HepG2 (cell line): ENCODE data around the gene LAMA5. TPM values are rescaled to one million over a fixed set of nuclear protein-coding genes. Genes with fewer than 3 reads are reported as not detected.

Experiments
- AGO2 ChIP-seq: fragments of 200-400 bp; formaldehyde crosslinking; optimal IDR thresholded peaks from 2 replicates; pipeline ENCODE3; 2017; ENCODE audit warnings: mild to moderate bottlenecking, low read depth, low read length, moderate library complexity
- ARNTL ChIP-seq: sonication (generic); formaldehyde crosslinking; IDR thresholded peaks from 2 replicates; pipeline ENCODE4 v1.4.0; 2020; ENCODE audit warnings: mild to moderate bottlenecking, missing genetic modification reagents
- ATF7-NPFF ChIP-seq: sonication (generic); formaldehyde crosslinking; IDR thresholded peaks from 2 replicates; pipeline ENCODE4 v1.8.1; 2023; ENCODE audit warnings: mild to moderate bottlenecking, low read depth, missing genetic modification reagents, moderate library complexity
- BORCS8-MEF2B ChIP-seq: sonication (generic); formaldehyde crosslinking; IDR thresholded peaks from 2 replicates; pipeline ENCODE4 v1.8.0; 2022; ENCODE audit warnings: mild to moderate bottlenecking, missing genetic modification reagents
- CBX1 ChIP-seq: IDR thresholded peaks from one replicate; pipeline ENCODE4 v1.6.1; 2016; ENCODE audit warnings: antibody characterized with exemption, low read depth
- CREBL2 ChIP-seq: sonication (generic); formaldehyde crosslinking; IDR thresholded peaks from 2 replicates; pipeline ENCODE4 v1.8.1; 2023; ENCODE audit warnings: missing genetic modification reagents, mild to moderate bottlenecking, borderline replicate concordance
- FOXK1 ChIP-seq: sonication (generic); formaldehyde crosslinking; IDR thresholded peaks from 2 replicates; pipeline ENCODE4 v1.4.0; 2020; ENCODE audit warnings: low read depth, missing genetic modification reagents, borderline replicate concordance
- HIVEP1 ChIP-seq: sonication (generic); formaldehyde crosslinking; IDR thresholded peaks from 2 replicates; pipeline ENCODE4 v1.4.0; 2020; ENCODE audit warnings: mild to moderate bottlenecking, missing genetic modification reagents
- JUN ChIP-seq: sonication (generic); formaldehyde crosslinking; IDR thresholded peaks from 2 replicates; pipeline ENCODE4 v1.4.0; 2020; ENCODE audit warnings: mild to moderate bottlenecking, missing genetic modification reagents
- KDM1A ChIP-seq: IDR thresholded peaks from 2 replicates; pipeline ENCODE4 v1.6.1; 2016; ENCODE audit warnings: missing compliant biosample characterization
- KDM5A ChIP-seq: fragments of 200-600 bp; sonication (generic); IDR thresholded peaks from 2 replicates; pipeline ENCODE4 v1.7.0; 2018; ENCODE audit warnings: antibody characterized with exemption, mild to moderate bottlenecking, low read length, borderline replicate concordance
- MAZ ChIP-seq, 2 experiments: sonication (generic) in 1 of 2; formaldehyde crosslinking in 1 of 2; IDR thresholded peaks; 2 replicates each; pipeline versions ENCODE4 v1.5.0 to v1.6.1; 2012 to 2020; ENCODE audit warnings: low read depth in 2 of 2, mild to moderate bottlenecking in 2 of 2, borderline replicate concordance in 1 of 2, improper control_type of control experiment in 1 of 2, low read length in 1 of 2, missing genetic modification reagents in 1 of 2, moderate library complexity in 1 of 2
- MED1 ChIP-seq: sonication (generic); formaldehyde crosslinking; IDR thresholded peaks from 2 replicates; pipeline ENCODE4 v1.4.0; 2020; ENCODE audit warnings: missing genetic modification reagents
- MLLT10 ChIP-seq: sonication (generic); formaldehyde crosslinking; IDR thresholded peaks from 2 replicates; pipeline ENCODE4 v1.4.0; 2020; ENCODE audit warnings: missing genetic modification reagents
- MYC ChIP-seq: sonication (generic); formaldehyde crosslinking; IDR thresholded peaks from 2 replicates; pipeline ENCODE4 v1.9.0; 2021; ENCODE audit warnings: missing genetic modification reagents, borderline replicate concordance
- NBN ChIP-seq: fragments of 450-650 bp; conservative IDR thresholded peaks from 2 replicates; pipeline ENCODE4 v1.6.1; 2017
- NR3C1 ChIP-seq: sonication (generic); formaldehyde crosslinking; IDR thresholded peaks from 2 replicates; pipeline ENCODE4 v1.4.0; 2020; ENCODE audit warnings: missing genetic modification reagents
- RBM39 ChIP-seq: fragments of 200-400 bp; formaldehyde crosslinking; IDR thresholded peaks from one replicate; pipeline ENCODE4 v1.6.1; 2018; ENCODE audit warnings: antibody characterized with exemption, mild to moderate bottlenecking, low read depth, low read length; ENCODE audit not compliant: poor library complexity, severe bottlenecking
- TOE1 ChIP-seq: sonication (generic); formaldehyde crosslinking; IDR thresholded peaks from 2 replicates; pipeline ENCODE4 v1.4.0; 2020; ENCODE audit warnings: mild to moderate bottlenecking, missing genetic modification reagents
- YY1 ChIP-seq: IDR thresholded peaks from 2 replicates; pipeline ENCODE4 v1.6.1; 2011; ENCODE audit warnings: low read length, low read depth, moderate library complexity, mild to moderate bottlenecking; ENCODE audit not compliant: insufficient read depth, insufficient replicate concordance
- ZFY ChIP-seq: sonication (generic); formaldehyde crosslinking; IDR thresholded peaks from 2 replicates; pipeline ENCODE4 v1.4.0; 2020; ENCODE audit warnings: missing genetic modification reagents
- ZNF143 ChIP-seq: sonication (generic); formaldehyde crosslinking; IDR thresholded peaks from 2 replicates; pipeline ENCODE4 v1.4.0; 2020; ENCODE audit warnings: missing genetic modification reagents
- ZNF329 ChIP-seq: sonication (generic); formaldehyde crosslinking; IDR thresholded peaks from 2 replicates; pipeline ENCODE4 v1.9.0; 2021; ENCODE audit warnings: low read depth, mild to moderate bottlenecking, missing genetic modification reagents
- ZNF609 ChIP-seq: sonication (generic); formaldehyde crosslinking; IDR thresholded peaks from 2 replicates; pipeline ENCODE4 v1.4.0; 2020; ENCODE audit warnings: mild to moderate bottlenecking, missing genetic modification reagents, borderline replicate concordance
- ZNF740 ChIP-seq: sonication (generic); formaldehyde crosslinking; IDR thresholded peaks from 2 replicates; pipeline ENCODE4 v1.4.0; 2020; ENCODE audit warnings: missing genetic modification reagents
- polyA plus RNA-seq, 8 experiments: library from polyadenylated mRNA; depleted of rRNA in 3 of 8; stranded (reverse) in 7 of 8; unstranded in 1 of 8; fragments of >200 nt; fragmentation: Illumina TruSeq in 4 of 8; extraction: Trizol in 4 of 8; gene quantifications; 2 replicates each; pipeline versions ENCODE4 v1.2.1 to v1.2.3, GENCODE V29; 2011 to 2016; ENCODE audit warnings: low read depth in 4 of 8, missing spikeins in 1 of 8, mixed read lengths in 1 of 8; ENCODE audit not compliant: insufficient read depth in 1 of 8
- total RNA-seq, 5 experiments: library from RNA; depleted of rRNA; stranded (reverse); fragments of >200 nt; fragmentation: Illumina TruSeq; extraction: Trizol; gene quantifications; 2 replicates each; pipeline ENCODE4 v1.2.3, GENCODE V29; 2016; ENCODE audit warnings: low read depth in 1 of 5

Gene LAMA5
- total and polyA plus RNA-seq, 2 of the 13 experiments (the other 11 are each of a cell fraction or from before 2014, with no cell fraction given): 21.0 to 44.7 TPM

- no peak for TF ChIP-seq CREBL2 (CRISPR knock-in tag)
- no peak for TF ChIP-seq ZFY (CRISPR knock-in tag)
- no peak for TF ChIP-seq ZNF143 (CRISPR knock-in tag)
- TF ChIP-seq ZNF740 (CRISPR knock-in tag): 0 out of 2 replicates have a peak, but pooled peaks have one; percentile 42
- TF ChIP-seq BORCS8-MEF2B (CRISPR knock-in tag): no peak
- TF ChIP-seq AGO2: peak; percentile 66
- TF ChIP-seq KDM5A: no peak
- TF ChIP-seq ZNF329 (CRISPR knock-in tag): no peak
- TF ChIP-seq NBN: no peak
- no peak for TF ChIP-seq FOXK1
- no peak for TF ChIP-seq YY1
- TF ChIP-seq ZNF609 (CRISPR knock-in tag): no peak
- TF ChIP-seq CBX1: no peak
- no peak for TF ChIP-seq ARNTL
- TF ChIP-seq MLLT10 (CRISPR knock-in tag): no peak
- no peak for TF ChIP-seq NR3C1
- TF ChIP-seq JUN (CRISPR knock-in tag): no peak
- peak; percentile 15 for TF ChIP-seq RBM39
- TF ChIP-seq HIVEP1: peak; percentile 48; the same call in 1 of the 2 replicates
- no peak for TF ChIP-seq ATF7-NPFF
- TF ChIP-seq TOE1: no peak
- no peak for TF ChIP-seq MYC (CRISPR knock-in tag)
- no peak for TF ChIP-seq MAZ (IDR thresholded peaks at IDR 0.05; ENCODE audit: borderline replicate concordance, low read depth, low read length)
- no peak for TF ChIP-seq MAZ (CRISPR knock-in tag; IDR thresholded peaks at IDR 0.05; ENCODE audit: low read depth)
- no peak for TF ChIP-seq MED1 (CRISPR knock-in tag)
- no peak for TF ChIP-seq KDM1A (CRISPR knock-in tag)
- TF ChIP-seq, all 625 proteins: peak for 7
These were observed 36.4 kb downstream of the LAMA5 start (continued) for GRCh38 chr20:62330576-62331317.
